Midbrain (tissue), 1 donor: ENCODE data around the gene KRTAP19-8.
A peak's percentile ranks its signal among the peaks of the same experiment; 100 is the strongest.

Source experiments
- DNase-seq: peaks from one replicate; lab custom pipeline; 2025; lab: John Stamatoyannopoulos, UW

The KRTAP19-8 gene

DNA sequence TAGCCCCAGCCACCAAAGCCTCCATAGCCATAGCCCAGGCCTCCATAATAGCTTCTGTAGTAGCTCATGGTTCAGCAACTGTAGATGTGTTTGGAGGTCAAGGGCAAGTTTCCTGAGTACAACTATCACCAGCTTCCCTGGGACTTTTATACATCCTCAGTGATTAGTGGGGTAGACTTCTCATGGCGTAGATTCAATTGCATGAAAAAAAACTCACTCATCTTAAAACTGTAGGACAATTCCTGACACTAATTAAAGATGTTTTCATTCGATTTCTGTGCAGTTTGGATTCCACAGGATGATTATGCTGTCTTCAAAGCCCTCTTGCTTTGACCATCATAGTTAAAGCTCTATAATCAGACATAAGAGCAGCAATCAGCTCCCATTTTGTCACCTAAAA is at the start of gene KRTAP19-8:
KRTAP19-8 (minus strand) TSS at position 101 of the 400 bp plus-strand sequence; CDS start at position 68, 33 bp downstream.
- no peak for DNase-seq

GRCh38 chr21:31087639-31088473 is 49.6 kb upstream of the KRTAP19-8 start:
- no peak for DNase-seq

DNA sequence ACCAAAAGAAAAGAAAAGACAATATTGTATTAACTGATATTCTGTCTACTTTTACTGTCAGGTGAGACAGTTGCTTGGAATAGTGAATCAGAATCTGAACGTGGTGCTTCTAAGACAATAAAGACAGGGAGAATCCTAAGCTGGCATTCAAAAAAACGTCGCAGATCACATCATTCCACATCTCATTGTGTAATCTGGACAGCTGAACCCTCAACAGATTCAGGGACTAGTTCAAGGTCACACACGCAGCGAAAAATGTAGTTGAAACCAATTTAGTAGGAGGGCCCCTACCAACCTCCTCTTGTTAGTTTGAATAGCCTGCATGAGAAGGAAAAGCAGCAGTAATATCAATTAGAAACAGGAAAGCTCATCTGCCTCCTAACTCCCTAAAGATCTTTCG is 46.4 kb upstream of the KRTAP19-8 start:
- DNase-seq: no peak

DNA sequence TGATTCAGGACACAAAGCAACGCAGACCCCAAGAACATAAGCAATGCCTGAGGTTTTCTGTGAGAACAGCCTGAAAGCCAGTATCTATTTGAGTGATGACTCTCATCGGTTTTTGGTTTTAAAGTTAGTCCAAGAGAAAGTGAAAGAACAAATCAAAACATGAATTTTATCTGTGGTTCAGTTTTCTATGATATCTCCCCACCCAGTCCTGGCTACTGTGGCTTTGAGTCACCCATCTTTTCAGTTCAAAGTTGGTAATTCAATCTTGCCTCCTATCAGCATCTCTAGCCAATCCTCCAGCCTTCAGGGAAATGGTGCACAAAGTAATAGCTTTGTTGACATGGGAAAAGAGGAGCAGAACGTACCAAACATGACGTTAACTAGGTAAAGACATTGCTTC is 40.5 kb upstream of the KRTAP19-8 start:
- DNase-seq: no peak

DNA sequence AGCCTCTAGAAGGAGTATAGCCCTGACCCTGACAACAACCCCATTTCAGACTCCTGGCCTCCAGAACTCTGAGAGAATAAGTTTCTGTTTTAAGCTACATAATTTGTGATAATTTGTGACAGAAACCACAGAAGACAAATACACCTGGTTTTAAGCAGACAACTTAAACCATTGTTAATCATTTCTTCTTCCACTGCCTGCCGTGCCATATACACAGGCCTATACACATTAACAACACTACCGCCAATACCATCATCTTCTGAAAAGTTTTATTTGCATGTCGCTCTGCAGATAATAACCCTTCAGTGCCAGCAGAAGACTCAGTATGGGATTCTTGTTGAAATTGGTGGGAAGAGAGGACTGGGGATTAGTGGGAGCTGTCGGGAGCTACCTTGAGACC is 39.9 kb upstream of the KRTAP19-8 start:
- DNase-seq: no peak

DNA sequence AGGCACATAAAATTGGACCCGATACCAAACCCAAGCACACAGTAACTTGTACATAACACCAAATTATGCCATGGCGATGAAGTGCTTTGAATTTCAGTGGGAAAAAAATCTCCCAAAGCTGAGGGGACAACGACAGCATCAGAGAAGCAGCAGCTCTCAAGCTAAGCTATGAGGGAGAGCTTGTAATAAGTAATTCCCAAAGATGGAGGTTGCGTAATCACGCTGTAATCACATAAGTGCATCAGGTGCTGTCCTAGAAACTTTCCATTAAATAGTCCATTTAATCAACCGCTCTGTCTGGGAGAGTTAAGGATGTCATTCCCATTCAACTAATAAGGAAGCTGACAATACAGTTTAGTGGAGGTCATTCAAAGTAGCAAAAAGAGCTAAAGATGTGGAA is 37.6 kb upstream of the KRTAP19-8 start:
- no peak for DNase-seq

- no peak for DNase-seq
Observed at GRCh38 chr21:31072533-31072932, 34.3 kb upstream of the KRTAP19-8 start.

- no peak for DNase-seq
Observed at GRCh38 chr21:31064803-31065202, 26.5 kb upstream of the KRTAP19-8 start.

DNA sequence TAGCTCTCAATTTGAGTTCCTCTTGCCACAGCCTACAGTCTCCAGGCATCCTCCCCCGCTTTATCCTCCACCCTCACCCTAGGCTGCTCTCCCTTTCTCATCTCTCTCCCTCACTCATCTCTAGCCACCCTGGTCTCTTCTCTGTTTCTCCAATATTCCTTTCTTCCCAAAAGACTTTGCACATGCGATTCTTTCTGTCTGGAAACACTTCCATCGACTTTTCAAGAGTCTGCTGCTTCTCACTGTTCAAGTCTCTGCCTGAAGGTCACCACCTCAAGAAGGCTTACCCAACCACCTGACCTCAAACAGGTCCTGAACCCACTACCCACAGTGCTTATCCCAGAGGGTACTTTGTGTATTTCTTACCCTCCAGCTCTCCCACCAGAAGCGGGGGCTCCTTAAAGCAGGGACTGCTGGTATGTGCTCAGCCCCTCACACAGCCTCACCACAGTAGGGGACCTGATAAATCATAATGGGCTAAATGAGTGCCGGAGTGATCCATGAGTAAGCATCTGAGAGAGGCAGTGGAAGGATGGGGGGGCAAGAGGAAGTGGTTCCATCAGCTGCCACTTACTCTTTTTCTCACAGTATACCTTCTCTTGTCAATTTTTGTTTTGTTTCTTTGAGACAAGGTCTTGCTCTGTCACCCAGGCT is 14.3 kb upstream of the KRTAP19-8 start:
- DNase-seq: no peak

GRCh38 chr21:31050577-31051157 is 12.4 kb upstream of the KRTAP19-8 start:
- no peak for DNase-seq

DNA sequence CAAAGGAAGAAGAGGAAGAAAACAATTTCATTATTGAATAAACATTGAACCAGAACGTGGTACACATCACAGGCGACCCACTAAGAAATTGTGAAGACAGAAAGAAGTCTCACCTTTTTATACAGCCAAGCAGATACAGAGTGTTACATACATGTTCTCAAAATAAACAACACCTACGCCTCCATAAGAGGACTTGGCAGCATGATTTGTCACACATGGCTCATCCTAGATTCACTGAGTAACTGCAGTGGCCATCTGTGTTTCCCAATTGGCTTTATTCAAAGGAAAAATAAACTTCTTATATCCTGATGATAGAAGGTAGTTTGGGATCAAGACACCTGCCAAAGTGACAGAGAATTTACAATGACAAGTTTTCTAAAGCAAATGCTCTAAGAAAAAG is 7.6 kb upstream of the KRTAP19-8 start:
- DNase-seq: no peak

- DNase-seq: no peak
Observed at GRCh38 chr21:31043471-31043870, 5.2 kb upstream of the KRTAP19-8 start.

- no peak for DNase-seq
Observed at GRCh38 chr21:31042080-31042464, 3.8 kb upstream of the KRTAP19-8 start.

- DNase-seq: no peak
Observed at GRCh38 chr21:31041295-31042079, 3.2 kb upstream of the KRTAP19-8 start.

- DNase-seq: no peak
Observed at GRCh38 chr21:31034378-31034777, 3.9 kb downstream of the KRTAP19-8 start.

DNA sequence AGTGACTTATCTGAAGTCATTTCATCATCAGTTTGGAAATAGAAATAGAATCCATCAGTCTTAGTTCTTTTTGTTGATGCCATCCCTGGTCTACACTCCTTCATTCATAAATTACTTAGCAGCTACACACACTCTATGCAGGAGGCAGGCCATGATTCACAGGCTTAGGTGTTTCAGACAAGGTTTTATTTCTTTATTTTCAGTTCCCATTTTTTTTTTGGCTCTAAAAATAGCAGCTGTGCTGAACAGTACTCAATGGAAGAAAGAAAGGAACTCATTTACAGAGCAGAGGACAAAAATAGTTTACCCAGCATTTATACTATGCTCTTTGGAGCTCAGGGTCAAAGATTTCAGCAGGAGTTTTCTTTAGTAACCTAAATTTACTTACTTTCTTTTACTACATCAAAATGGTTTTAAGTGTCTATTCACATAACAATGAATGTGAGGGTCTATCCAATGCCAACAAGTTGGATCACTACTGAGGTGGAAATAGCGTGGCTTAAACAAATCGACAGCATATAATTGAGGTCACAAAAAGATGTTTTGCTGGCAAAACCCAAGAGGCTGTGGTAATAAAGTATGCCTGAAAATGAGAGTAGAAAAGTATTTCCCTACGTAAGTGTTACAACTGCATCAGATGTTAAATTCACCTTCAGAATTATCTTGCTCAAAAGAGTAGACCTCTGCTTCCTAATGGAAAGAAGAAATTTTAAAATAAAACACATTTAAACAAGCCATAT is 7.7 kb downstream of the KRTAP19-8 start:
- no peak for DNase-seq

DNA sequence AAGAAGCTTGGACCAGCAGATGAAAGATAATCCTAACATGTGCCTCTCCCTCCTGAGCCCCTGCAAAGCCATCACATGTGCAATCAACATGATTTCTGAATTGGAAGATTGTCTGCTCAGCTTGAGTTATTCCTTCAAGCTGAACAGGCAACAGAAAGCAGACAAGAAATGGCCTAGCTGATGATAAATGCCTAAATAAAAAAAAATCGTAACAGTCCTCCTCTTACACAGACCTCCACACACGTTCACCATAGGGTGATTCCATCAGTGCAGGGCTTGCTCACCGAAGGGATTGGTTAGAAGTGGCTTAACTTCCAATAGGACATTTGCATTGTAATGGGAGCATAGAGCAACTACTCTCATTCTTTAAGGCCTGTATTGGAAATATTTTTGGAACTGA is 14.6 kb downstream of the KRTAP19-8 start:
- no peak for DNase-seq

GRCh38 chr21:31022306-31022705 is 16.0 kb downstream of the KRTAP19-8 start:
- peak; percentile 1 for DNase-seq

- no peak for DNase-seq
Observed at GRCh38 chr21:31018232-31018631, 20.0 kb downstream of the KRTAP19-8 start.

GRCh38 chr21:31014891-31015290 is 23.4 kb downstream of the KRTAP19-8 start:
- DNase-seq: no peak
